Measurements from ENCODE around the gene CLMN. TPM values are rescaled to one million over a fixed set of nuclear protein-coding genes. Genes with fewer than 3 reads are reported as not detected.

Gene CLMN
- total RNA-seq, 1 experiment from 2014 or later, result 33.4 TPM

DNA sequence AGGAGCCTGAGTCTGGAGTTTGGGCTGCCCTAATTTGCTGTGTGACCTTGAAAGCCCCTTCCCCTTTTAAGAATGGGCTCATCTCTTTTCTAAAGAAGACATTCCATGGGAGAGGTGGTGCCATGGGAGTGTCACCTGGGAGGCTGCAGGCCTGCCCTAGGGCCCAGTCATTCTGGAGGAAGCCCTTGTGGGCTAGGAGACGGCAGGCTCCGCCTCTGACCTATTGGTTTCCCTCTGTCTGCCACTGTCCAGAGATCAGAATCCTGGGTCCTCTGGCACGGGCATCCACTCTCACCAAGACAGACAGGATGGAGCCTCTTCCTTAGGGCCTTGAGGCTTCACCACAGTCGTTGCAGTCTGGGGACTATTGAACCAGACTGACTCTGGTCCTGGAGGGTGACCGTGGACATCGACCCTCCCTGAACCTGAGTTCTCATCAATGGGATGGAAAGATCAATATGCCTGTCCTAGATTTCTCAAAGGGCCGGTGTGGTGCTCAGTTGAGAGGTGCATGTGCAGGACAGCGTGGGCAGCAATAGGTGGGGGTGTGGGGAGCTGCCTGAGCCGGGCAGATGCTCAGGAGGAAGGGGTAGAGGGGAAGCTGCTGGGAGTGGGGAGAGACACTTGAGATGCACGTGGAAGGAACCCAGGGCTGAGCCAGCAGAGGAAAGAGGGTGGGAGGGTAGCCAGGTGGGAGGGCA lies 12.2 kb upstream of the CLMN start:
- TF ChIP-seq, protein P1, sequence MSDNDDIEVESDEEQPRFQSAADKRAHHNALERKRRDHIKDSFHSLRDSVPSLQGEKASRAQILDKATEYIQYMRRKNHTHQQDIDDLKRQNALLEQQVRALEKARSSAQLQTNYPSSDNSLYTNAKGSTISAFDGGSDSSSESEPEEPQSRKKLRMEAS (IDR thresholded peaks at IDR 0.05), result no peak
- TF ChIP-seq EGR1 (IDR thresholded peaks at IDR 0.05; ENCODE audit: low read depth) (no peak), SRF (IDR thresholded peaks at IDR 0.05; ENCODE audit: low read depth) (no peak)
- TF ChIP-seq, protein P2, sequence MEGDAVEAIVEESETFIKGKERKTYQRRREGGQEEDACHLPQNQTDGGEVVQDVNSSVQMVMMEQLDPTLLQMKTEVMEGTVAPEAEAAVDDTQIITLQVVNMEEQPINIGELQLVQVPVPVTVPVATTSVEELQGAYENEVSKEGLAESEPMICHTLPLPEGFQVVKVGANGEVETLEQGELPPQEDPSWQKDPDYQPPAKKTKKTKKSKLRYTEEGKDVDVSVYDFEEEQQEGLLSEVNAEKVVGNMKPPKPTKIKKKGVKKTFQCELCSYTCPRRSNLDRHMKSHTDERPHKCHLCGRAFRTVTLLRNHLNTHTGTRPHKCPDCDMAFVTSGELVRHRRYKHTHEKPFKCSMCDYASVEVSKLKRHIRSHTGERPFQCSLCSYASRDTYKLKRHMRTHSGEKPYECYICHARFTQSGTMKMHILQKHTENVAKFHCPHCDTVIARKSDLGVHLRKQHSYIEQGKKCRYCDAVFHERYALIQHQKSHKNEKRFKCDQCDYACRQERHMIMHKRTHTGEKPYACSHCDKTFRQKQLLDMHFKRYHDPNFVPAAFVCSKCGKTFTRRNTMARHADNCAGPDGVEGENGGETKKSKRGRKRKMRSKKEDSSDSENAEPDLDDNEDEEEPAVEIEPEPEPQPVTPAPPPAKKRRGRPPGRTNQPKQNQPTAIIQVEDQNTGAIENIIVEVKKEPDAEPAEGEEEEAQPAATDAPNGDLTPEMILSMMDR (IDR thresholded peaks at IDR 0.05 in 2 of 3, conservative IDR thresholded peaks at IDR 0.05 in 1 of 3; ENCODE audit: borderline replicate concordance in 1 of 3, insufficient read depth in 1 of 3, low read depth in 2 of 3, low read length in 2 of 3), result no peak
- TF ChIP-seq, protein P3, sequence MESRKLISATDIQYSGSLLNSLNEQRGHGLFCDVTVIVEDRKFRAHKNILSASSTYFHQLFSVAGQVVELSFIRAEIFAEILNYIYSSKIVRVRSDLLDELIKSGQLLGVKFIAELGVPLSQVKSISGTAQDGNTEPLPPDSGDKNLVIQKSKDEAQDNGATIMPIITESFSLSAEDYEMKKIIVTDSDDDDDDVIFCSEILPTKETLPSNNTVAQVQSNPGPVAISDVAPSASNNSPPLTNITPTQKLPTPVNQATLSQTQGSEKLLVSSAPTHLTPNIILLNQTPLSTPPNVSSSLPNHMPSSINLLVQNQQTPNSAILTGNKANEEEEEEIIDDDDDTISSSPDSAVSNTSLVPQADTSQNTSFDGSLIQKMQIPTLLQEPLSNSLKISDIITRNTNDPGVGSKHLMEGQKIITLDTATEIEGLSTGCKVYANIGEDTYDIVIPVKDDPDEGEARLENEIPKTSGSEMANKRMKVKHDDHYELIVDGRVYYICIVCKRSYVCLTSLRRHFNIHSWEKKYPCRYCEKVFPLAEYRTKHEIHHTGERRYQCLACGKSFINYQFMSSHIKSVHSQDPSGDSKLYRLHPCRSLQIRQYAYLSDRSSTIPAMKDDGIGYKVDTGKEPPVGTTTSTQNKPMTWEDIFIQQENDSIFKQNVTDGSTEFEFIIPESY (IDR thresholded peaks at IDR 0.05; ENCODE audit: extremely low read depth, insufficient replicate concordance, low read length), result no peak
- ATAC-seq (no peak), DNase-seq (ENCODE audit: low read depth, low spot score) (no peak)
- Histone ChIP-seq H3K27ac (ENCODE audit: low read depth, low read length) (no peak overlapping the region), H3K79me2 (ENCODE audit: insufficient read depth, low read length) (no peaks in the 10 kb centered on the region), H4K20me1 (ENCODE audit: insufficient read depth) (no peaks in the 10 kb centered on the region), H3K9me2 (ENCODE audit: insufficient read depth) (no peaks in the 10 kb centered on the region), H3K9me3 (ENCODE audit: control insufficient read depth in 1 of 2, insufficient read depth in 1 of 2, low read depth in 1 of 2, low read length in 2 of 2) (no peaks in the 10 kb centered on the region), H3K9ac (ENCODE audit: low read length) (no peak overlapping the region), H3K27me3 (ENCODE audit: insufficient read depth, low read length) (no peaks in the 10 kb centered on the region), H3K4me3 (replicated peaks in 1 of 2; ENCODE audit: low read depth in 1 of 2, low read length in 2 of 2) (no peak overlapping the region), H2AFZ (ENCODE audit: low read depth, low read length, poor library complexity, severe bottlenecking) (no peak overlapping the region), H3K36me3 (ENCODE audit: control insufficient read depth in 1 of 2, insufficient read depth in 2 of 2, low read length in 2 of 2) (no peaks in the 10 kb centered on the region), H3K4me1 (ENCODE audit: control insufficient read depth in 1 of 2, insufficient read depth in 2 of 2, low read length in 2 of 2) (no peaks in the 10 kb centered on the region), H3K4me2 (ENCODE audit: low read length) (no peak overlapping the region)
- ChIA-PET CTCF (no interaction called here), RAD21 (ENCODE audit: low non-redundant PET in 1 of 2, low total read pairs in 2 of 2, uncharacterized antibody in 2 of 2, unreplicated experiment in 2 of 2) (no interaction called here), POLR2A (no interaction called here)
- no TSS peak for BruUV-seq (replicated peaks)
- intact Hi-C loops (cut with micrococcal nuclease), result no loop called here
